Bronchial epithelial cell (primary cell): ENCODE results near the gene JPH4. TPM values are rescaled to one million over a fixed set of nuclear protein-coding genes. Genes with fewer than 3 reads are reported as not detected.
A peak's percentile ranks its signal among the peaks of the same experiment; 100 is the strongest.

Experiments used
- DNase-seq: peaks from one replicate; pipeline ENCODE4 v3.0.0-alpha.2; 2010; ENCODE audit warnings: low read depth
- FAIRE-seq: peaks from 2 replicates; lab custom pipeline; 2011; peaks lifted over from hg19 to GRCh38; lab: Jason Lieb, UNC
- H3K27me3 ChIP-seq: 2 replicates; pipeline ENCODE4 v1.5.1; 2011; ENCODE audit warnings: low read length; ENCODE audit not compliant: control insufficient read depth, insufficient read depth
- H3K36me3 ChIP-seq: 2 replicates; pipeline ENCODE4 v1.5.1; 2011; ENCODE audit warnings: low read length; ENCODE audit not compliant: control insufficient read depth, insufficient read depth
- H3K4me3 ChIP-seq: 2 replicates; pipeline ENCODE4 v1.5.1; 2011; ENCODE audit warnings: mild to moderate bottlenecking, low read depth, low read length, control low read depth
- CTCF ChIP-seq: IDR thresholded peaks from 2 replicates; pipeline ENCODE4 v1.5.1; 2011; ENCODE audit warnings: mild to moderate bottlenecking, moderate library complexity, low read length, control low read depth, inconsistent platforms; ENCODE audit not compliant: insufficient read depth, severe bottlenecking
- total RNA-seq: library from RNA; depleted of rRNA; stranded (reverse); fragments of >200 nt; gene quantifications from 2 replicates; pipeline ENCODE4 v1.2.1, GENCODE V29; 2014

JPH4 gene
- total RNA-seq, 1 donor from 2014 or later = not detected

- FAIRE-seq = peak; percentile 70
- H3K36me3 ChIP-seq = no peaks in the 10 kb centered on the region
- no peak overlapping the region for H3K4me3 ChIP-seq
- TF ChIP-seq CTCF = no peak
- H3K27me3 ChIP-seq = peaks cover 23% of the 10 kb centered on the region
- no peak for DNase-seq
Observed at GRCh38 chr14:23573384-23574015, 5.1 kb downstream of the JPH4 start.

- Histone ChIP-seq H3K4me3 (no peak overlapping the region), H3K27me3 (peaks cover 19% of the 10 kb centered on the region), H3K36me3 (no peaks in the 10 kb centered on the region)
- no peak for TF ChIP-seq CTCF
- DNase-seq (no peak), FAIRE-seq (no peak)
Observed at GRCh38 chr14:23572836-23573235, 5.8 kb downstream of the JPH4 start.

GRCh38 chr14:23572524-23572828 is 6.1 kb downstream of the JPH4 start:
- Histone ChIP-seq H3K27me3 (peaks cover 16% of the 10 kb centered on the region), H3K36me3 (no peaks in the 10 kb centered on the region), H3K4me3 (no peak overlapping the region)
- no peak for FAIRE-seq
- DNase-seq = no peak
- no peak for TF ChIP-seq CTCF

GRCh38 chr14:23571701-23572523 is 6.7 kb downstream of the JPH4 start:
- peaks cover 11% of the 10 kb centered on the region for H3K27me3 ChIP-seq
- H3K36me3 ChIP-seq = no peaks in the 10 kb centered on the region
- no peak for TF ChIP-seq CTCF
- FAIRE-seq = no peak
- no peak overlapping the region for H3K4me3 ChIP-seq
- DNase-seq = peak; percentile 24

GRCh38 chr14:23570806-23571483 is 7.6 kb downstream of the JPH4 start:
- peaks cover 3% of the 10 kb centered on the region for H3K27me3 ChIP-seq
- FAIRE-seq (no peak), DNase-seq (no peak)
- TF ChIP-seq CTCF = no peak
- H3K36me3 ChIP-seq = peaks cover 3% of the 10 kb centered on the region
- no peak overlapping the region for H3K4me3 ChIP-seq
